Panc1 (cell line): ENCODE measurements around the gene SIGLEC8.

ENCODE experiments used
- CTCF ChIP-seq: fragments of 450-650 bp; IDR thresholded peaks from 2 replicates; pipeline ENCODE4 v1.5.1; 2017; ENCODE audit warnings: mild to moderate bottlenecking
- SIN3A ChIP-seq: IDR thresholded peaks from 2 replicates; pipeline ENCODE4 v1.6.1; 2012; ENCODE audit warnings: low read depth, mild to moderate bottlenecking, low read length, moderate library complexity, borderline replicate concordance; ENCODE audit not compliant: insufficient read depth

- TF ChIP-seq CTCF, result no peak
- TF ChIP-seq SIN3A, result no peak
Observed at GRCh38 chr19:51469629-51470028, 11.4 kb upstream of the SIGLEC8 start.
